ENCODE results near the gene ZDHHC8.

Gene ZDHHC8, protein sequence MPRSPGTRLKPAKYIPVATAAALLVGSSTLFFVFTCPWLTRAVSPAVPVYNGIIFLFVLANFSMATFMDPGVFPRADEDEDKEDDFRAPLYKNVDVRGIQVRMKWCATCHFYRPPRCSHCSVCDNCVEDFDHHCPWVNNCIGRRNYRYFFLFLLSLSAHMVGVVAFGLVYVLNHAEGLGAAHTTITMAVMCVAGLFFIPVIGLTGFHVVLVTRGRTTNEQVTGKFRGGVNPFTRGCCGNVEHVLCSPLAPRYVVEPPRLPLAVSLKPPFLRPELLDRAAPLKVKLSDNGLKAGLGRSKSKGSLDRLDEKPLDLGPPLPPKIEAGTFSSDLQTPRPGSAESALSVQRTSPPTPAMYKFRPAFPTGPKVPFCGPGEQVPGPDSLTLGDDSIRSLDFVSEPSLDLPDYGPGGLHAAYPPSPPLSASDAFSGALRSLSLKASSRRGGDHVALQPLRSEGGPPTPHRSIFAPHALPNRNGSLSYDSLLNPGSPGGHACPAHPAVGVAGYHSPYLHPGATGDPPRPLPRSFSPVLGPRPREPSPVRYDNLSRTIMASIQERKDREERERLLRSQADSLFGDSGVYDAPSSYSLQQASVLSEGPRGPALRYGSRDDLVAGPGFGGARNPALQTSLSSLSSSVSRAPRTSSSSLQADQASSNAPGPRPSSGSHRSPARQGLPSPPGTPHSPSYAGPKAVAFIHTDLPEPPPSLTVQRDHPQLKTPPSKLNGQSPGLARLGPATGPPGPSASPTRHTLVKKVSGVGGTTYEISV

GRCh38 chr22:20131597-20131858 lies at the start of gene ZDHHC8:
ZDHHC8 (plus strand) TSS chr22:20131804; CDS start chr22:20131948, 144 bp downstream.
- peaks cover 24% of the 10 kb centered on the region for H3K27me3 ChIP-seq (ENCODE audit: control insufficient read depth, low read length)
- H3K4me3 ChIP-seq (ENCODE audit: low read length), result peak within 1 kb of the TSS; percentile 67
- no peaks in the 10 kb centered on the region for H3K9me3 ChIP-seq (ENCODE audit: control insufficient read depth, insufficient read depth, low read length)
- no peaks in the 10 kb centered on the region for H3K9me2 ChIP-seq (replicated peaks; ENCODE audit: control insufficient read depth, low read length)
- H3K36me3 ChIP-seq (ENCODE audit: control insufficient read depth, low read length), result peaks cover 24% of the 10 kb centered on the region
- H3K4me1 ChIP-seq (ENCODE audit: control insufficient read depth, low read length), result peaks cover 9% of the 10 kb centered on the region; the same call in 1 of the 2 replicates
- no peaks in the 10 kb centered on the region for H3K79me2 ChIP-seq (ENCODE audit: control insufficient read depth, low read length)
- no peak for TF ChIP-seq EZH2phosphoT487 (IDR thresholded peaks at IDR 0.05; ENCODE audit: borderline replicate concordance, low read length)
- TF ChIP-seq, protein P1, sequence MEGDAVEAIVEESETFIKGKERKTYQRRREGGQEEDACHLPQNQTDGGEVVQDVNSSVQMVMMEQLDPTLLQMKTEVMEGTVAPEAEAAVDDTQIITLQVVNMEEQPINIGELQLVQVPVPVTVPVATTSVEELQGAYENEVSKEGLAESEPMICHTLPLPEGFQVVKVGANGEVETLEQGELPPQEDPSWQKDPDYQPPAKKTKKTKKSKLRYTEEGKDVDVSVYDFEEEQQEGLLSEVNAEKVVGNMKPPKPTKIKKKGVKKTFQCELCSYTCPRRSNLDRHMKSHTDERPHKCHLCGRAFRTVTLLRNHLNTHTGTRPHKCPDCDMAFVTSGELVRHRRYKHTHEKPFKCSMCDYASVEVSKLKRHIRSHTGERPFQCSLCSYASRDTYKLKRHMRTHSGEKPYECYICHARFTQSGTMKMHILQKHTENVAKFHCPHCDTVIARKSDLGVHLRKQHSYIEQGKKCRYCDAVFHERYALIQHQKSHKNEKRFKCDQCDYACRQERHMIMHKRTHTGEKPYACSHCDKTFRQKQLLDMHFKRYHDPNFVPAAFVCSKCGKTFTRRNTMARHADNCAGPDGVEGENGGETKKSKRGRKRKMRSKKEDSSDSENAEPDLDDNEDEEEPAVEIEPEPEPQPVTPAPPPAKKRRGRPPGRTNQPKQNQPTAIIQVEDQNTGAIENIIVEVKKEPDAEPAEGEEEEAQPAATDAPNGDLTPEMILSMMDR (IDR thresholded peaks at IDR 0.05; ENCODE audit: low read depth, low read length, poor library complexity, severe bottlenecking), result no peak
- peaks cover 3% of the 10 kb centered on the region; the same call in 1 of the 2 replicates for H4K20me1 ChIP-seq (ENCODE audit: control insufficient read depth, insufficient read depth, low read depth, low read length)
- no peak within 1 kb of the TSS for H3K27ac ChIP-seq (ENCODE audit: low read depth, low read length)
- peak within 1 kb of the TSS; percentile 66 for H3K4me2 ChIP-seq (ENCODE audit: low read length)
- peaks cover 23% of the 10 kb centered on the region for H3F3A ChIP-seq (ENCODE audit: control insufficient read depth, insufficient read depth)

DNA sequence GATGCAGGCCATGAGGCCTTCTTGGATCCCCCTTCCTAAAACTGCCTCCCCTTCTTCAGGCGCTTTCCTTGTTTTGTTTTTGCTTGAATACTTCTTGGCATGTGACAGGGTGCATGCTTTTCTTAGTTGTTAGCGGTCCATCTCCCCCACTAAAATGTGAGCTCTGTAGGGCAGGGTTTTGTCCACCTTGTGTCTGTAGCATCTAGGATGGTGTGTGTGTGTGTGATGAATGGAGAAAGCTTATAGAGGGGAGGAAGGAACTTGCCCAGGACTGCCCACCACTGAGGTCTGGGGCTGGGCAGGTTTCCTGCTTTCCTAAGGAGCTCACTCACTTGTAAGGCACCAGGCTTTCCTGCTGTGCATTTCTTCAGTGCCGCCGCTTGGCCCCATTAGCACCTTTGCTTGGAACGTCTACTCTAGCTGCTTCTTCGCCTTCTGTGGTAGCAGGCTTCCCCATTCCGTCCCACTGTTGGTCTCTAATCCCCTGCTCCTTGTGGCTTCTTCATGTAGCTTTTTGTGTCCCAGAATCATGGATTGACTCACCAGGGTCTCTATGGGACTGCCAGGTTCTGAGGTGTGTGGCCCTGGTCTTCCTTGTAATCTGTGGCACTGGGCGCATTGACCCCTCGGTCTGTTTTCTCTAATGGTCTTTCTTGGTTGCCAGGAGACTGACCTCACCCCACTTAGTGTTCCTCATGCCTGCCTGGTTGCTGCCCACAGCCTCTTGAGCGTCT lies 48.3 kb upstream of the ZDHHC8 start:
- TF ChIP-seq, protein P1 (IDR thresholded peaks at IDR 0.05; ENCODE audit: low read depth, low read length, poor library complexity, severe bottlenecking), result no peak
- TF ChIP-seq EZH2phosphoT487 (IDR thresholded peaks at IDR 0.05; ENCODE audit: borderline replicate concordance, low read length), result no peak
- Histone ChIP-seq H3K27me3 (ENCODE audit: control insufficient read depth, low read length) (no peaks in the 10 kb centered on the region), H3K9me3 (ENCODE audit: control insufficient read depth, insufficient read depth, low read length) (no peaks in the 10 kb centered on the region), H3K36me3 (ENCODE audit: control insufficient read depth, low read length) (peaks cover 65% of the 10 kb centered on the region), H3F3A (ENCODE audit: control insufficient read depth, insufficient read depth) (no peaks in the 10 kb centered on the region), H3K4me2 (ENCODE audit: low read length) (peak overlapping the region; percentile 2), H3K4me3 (ENCODE audit: low read length) (0 out of 2 replicates have a peak overlapping the region, but pooled peaks have one; percentile 10), H4K20me1 (ENCODE audit: control insufficient read depth, insufficient read depth, low read depth, low read length) (peaks cover 26% of the 10 kb centered on the region; the same call in 1 of the 2 replicates), H3K9me2 (replicated peaks; ENCODE audit: control insufficient read depth, low read length) (no peaks in the 10 kb centered on the region), H3K27ac (ENCODE audit: low read depth, low read length) (no peak overlapping the region), H3K4me1 (ENCODE audit: control insufficient read depth, low read length) (peaks cover 38% of the 10 kb centered on the region), H3K79me2 (ENCODE audit: control insufficient read depth, low read length) (peaks cover 84% of the 10 kb centered on the region)

- Histone ChIP-seq H3K36me3 (ENCODE audit: control insufficient read depth, low read length) (peaks cover 72% of the 10 kb centered on the region), H3K4me3 (ENCODE audit: low read length) (0 out of 2 replicates have a peak overlapping the region, but pooled peaks have one; percentile 13), H3K9me3 (ENCODE audit: control insufficient read depth, insufficient read depth, low read length) (no peaks in the 10 kb centered on the region), H3K27ac (ENCODE audit: low read depth, low read length) (no peak overlapping the region), H3F3A (ENCODE audit: control insufficient read depth, insufficient read depth) (no peaks in the 10 kb centered on the region), H3K9me2 (replicated peaks; ENCODE audit: control insufficient read depth, low read length) (no peaks in the 10 kb centered on the region), H3K4me1 (ENCODE audit: control insufficient read depth, low read length) (peaks cover 38% of the 10 kb centered on the region), H3K4me2 (ENCODE audit: low read length) (peak overlapping the region; percentile 2), H3K79me2 (ENCODE audit: control insufficient read depth, low read length) (peaks cover 87% of the 10 kb centered on the region), H3K27me3 (ENCODE audit: control insufficient read depth, low read length) (no peaks in the 10 kb centered on the region), H4K20me1 (ENCODE audit: control insufficient read depth, insufficient read depth, low read depth, low read length) (peaks cover 26% of the 10 kb centered on the region; the same call in 1 of the 2 replicates)
- TF ChIP-seq, protein P1 (IDR thresholded peaks at IDR 0.05; ENCODE audit: low read depth, low read length, poor library complexity, severe bottlenecking), result no peak
- TF ChIP-seq EZH2phosphoT487 (IDR thresholded peaks at IDR 0.05; ENCODE audit: borderline replicate concordance, low read length), result no peak
These were observed 47.6 kb upstream of the ZDHHC8 start for GRCh38 chr22:20083891-20084546.

All from DOHH2 (cell line).